UCSD-AML1 (cell line): ENCODE measurements around the gene ERCC1.

Experiments
- DNase-seq: peaks from one replicate; lab custom pipeline; 2025; ENCODE audit not compliant: unreplicated experiment; lab: John Stamatoyannopoulos, UW

ERCC1 gene

DNA sequence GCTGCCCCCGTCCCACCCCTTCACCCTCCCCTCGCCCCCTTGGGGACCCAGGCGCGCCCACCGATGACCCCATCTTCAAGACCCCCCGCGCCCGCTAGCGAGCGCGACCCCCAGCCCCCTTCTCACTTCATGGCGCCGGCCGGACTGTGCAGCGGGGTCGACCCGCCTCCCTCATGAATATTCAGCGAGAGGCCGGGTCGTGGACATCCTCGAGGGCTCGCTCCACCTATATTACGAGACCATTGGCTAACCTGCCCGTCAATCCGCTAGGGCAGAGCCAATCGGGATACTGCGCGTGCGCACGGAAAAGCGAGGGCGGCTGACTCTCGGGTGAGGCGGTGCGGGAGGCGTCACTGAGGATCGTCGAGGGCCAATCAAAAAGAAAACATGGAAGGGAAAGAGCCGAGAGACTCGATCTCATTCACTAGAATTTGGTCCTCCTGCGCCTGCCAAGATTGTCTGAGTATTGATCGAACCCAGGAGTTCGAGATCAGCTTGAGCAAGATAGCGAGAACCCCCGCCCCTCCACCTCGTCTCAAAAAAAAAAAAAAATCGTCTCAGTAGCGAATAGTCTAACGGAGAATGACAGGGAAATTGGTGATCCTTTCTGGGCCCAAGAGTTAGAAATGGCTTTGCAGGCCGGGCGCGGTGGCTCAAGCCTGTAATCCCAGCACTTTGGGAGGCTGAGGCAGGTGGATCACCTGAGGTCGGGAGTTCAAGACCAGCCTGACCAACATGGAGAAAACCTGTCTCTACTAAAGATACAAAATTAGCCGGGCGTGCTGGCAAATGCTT is 53.1 kb downstream of the ERCC1 start, which contains the start of gene ERCC2:
Gene ERCC2 (minus strand): TSS at position 164 of the 795 bp plus-strand sequence. CDS start 33 bp downstream, at position 131.
- DNase-seq = peak; percentile 98

DNA sequence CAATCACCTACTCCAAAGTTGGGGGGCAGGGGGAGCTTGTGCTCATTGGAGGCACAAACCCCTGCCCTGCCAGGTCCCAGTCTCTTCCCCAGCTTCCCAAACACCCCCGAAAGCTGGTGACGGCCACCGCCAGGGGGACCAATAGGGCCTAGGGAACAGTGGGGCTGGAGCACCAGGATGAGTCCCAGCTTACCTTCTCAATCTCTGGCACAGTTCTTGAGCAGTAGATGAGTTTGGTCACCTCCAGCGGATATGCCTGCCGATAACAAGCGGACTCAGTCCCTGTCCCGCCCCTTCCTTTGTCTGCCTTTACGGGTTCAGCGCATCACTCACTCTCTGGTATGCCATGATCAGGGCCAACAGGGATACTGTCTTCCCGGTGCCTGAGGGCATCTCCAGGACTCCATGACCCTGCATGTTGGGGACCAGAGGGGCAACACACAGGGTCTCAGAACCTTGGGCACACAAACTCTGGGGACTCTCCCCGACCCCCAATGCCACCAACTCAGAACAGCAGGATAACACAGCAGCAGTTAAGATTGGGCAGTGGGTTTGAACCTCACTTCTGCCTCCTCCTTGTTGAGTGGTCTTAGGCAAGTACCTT is 54.9 kb downstream of the ERCC1 start:
- DNase-seq = no peak

GRCh38 chr19:45368127-45368526 is 55.6 kb downstream of the ERCC1 start:
- DNase-seq = no peak

GRCh38 chr19:45364696-45365095 is 59.0 kb downstream of the ERCC1 start:
- DNase-seq = no peak

DNA sequence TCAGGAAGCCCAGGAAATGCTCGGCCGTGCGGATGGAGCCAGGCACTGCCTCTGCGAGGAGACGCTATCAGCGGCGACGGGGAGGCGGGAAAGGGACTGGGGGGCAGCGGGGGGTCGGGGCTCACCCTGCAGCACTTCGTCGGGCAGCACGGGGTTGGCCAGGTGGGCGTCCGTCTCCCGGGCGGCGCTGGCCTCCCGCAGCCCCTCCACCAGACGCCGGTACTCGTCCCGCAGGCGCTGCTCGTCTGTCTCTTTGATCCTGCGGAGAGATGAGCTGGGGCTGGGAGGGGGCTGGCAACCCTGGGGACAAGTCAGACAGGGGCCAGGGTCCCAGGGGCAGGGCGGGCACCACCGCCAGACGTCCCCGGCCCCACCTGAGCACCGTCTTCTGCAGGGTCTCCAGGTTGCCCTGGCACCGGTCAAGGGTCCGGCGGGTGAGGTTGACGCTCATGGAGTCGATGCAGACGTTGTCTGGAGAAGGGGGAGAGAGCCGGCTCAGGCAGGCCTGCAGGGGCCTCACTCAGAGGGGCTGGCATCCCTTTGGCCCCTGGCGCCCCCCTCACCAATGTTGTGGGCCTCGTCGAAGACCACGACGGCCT is 59.8 kb downstream of the ERCC1 start:
- DNase-seq = no peak

DNA sequence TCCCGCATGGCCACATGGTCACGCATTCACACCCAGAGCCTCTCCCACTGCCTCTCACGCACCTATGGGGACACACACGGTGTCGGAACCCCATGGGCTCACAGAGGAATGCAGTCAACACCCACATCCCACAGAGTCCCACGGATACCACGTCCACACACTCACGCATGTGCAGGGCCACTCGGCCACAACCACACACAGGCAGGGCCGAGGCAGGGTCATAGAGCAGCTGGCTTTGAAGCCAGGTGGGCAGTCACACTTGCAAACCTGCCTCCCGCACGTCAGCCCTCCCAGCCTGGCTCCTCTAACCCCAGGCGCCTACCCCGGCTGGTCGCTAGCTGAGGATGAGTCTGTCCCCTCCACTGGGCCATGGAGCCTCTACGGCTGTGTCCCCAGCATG is 61.4 kb downstream of the ERCC1 start:
- no peak for DNase-seq

GRCh38 chr19:45361608-45362007 is 62.1 kb downstream of the ERCC1 start:
- no peak for DNase-seq

DNA sequence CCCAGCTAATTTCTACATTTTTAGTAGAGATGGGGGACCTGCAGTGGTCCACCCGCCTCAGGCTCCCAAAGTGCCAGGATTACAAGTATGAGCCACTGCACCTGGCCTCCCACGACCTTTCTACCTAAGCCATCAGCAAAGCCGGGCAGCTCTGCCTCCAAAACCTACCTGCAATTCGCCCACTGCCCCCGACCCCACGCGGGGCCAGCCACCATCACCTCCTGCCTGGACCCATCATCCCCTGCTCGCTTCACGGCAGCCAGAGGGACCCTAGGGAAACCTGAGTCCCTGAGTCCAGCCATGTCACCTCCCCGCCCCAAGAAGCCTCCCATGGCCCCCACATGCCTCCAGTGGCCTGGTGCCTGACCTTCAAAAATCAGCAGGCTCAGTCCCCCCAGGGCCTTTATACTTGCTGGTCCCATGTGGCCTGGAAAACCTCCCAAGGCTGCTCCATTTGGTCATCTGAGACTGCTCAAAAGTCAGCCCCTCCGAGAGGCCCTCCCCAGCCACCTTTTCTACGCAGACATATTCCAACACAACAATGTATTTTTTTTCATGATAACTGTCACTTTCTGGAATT is 65.4 kb downstream of the ERCC1 start:
- no peak for DNase-seq

- DNase-seq = no peak
Measured at GRCh38 chr19:45357445-45357783, 66.3 kb downstream of the ERCC1 start.
